ENCODE measurements around the gene SPINT3. TPM values are rescaled to one million over a fixed set of nuclear protein-coding genes. Genes with fewer than 3 reads are reported as not detected.

SPINT3 gene
- total RNA-seq, 1 donor from 2014 or later, result not detected

DNA sequence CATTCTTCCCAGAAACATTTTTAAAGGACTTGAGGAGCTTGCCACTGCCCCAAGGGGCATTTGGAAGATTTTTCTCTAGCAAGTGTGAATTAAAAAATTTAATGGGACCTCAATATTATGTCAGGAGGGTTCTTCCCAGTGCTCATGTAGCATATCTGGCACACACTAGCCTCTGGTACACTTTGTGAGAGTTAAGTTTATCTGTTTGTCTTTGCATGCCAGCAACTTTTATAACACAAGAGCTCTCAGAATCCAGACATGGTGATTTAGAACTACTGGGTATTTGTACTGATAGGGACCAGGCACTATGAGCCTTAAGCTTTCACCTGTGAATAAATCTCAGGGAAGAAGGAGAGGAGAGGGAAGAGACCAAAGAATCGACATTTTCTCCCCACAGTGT, 12.9 kb downstream of the SPINT3 start:
- H3K9me3 Mint-ChIP-seq (ENCODE audit: unreplicated experiment), result no peaks in the 10 kb centered on the region
- TF ChIP-seq, protein P1, sequence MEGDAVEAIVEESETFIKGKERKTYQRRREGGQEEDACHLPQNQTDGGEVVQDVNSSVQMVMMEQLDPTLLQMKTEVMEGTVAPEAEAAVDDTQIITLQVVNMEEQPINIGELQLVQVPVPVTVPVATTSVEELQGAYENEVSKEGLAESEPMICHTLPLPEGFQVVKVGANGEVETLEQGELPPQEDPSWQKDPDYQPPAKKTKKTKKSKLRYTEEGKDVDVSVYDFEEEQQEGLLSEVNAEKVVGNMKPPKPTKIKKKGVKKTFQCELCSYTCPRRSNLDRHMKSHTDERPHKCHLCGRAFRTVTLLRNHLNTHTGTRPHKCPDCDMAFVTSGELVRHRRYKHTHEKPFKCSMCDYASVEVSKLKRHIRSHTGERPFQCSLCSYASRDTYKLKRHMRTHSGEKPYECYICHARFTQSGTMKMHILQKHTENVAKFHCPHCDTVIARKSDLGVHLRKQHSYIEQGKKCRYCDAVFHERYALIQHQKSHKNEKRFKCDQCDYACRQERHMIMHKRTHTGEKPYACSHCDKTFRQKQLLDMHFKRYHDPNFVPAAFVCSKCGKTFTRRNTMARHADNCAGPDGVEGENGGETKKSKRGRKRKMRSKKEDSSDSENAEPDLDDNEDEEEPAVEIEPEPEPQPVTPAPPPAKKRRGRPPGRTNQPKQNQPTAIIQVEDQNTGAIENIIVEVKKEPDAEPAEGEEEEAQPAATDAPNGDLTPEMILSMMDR (IDR thresholded peaks at IDR 0.05; ENCODE audit: partially characterized antibody, unreplicated experiment), result no peak
- DNase-seq, result no peak
- H3K4me3 Mint-ChIP-seq (ENCODE audit: unreplicated experiment), result no peak overlapping the region
- no peaks in the 10 kb centered on the region for H3K27me3 Mint-ChIP-seq (ENCODE audit: unreplicated experiment)
- no peak overlapping the region for H3K27ac Mint-ChIP-seq (ENCODE audit: unreplicated experiment)
- H3K36me3 Mint-ChIP-seq (ENCODE audit: unreplicated experiment), result no peaks in the 10 kb centered on the region
- H3K4me1 Mint-ChIP-seq (ENCODE audit: low read depth, unreplicated experiment), result peaks cover 5% of the 10 kb centered on the region

DNA sequence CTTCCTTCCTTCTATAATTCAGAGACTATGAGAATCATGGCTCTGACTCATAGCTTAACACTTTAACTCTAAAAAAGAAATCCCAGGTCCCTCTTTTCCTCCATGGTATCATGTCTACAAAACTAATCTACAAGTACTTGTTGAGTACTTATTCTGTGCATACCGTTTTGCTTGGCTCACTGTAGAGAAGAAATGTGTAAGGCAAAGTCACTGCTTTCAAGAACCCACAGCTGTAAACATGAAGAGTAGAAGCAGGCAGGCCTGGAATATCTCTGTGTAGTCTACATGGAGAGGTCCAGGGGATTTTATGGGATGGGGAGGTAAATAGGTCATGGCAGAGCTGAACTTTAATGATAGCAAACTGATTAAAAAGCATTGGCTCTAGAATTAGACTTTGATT, 13.8 kb downstream of the SPINT3 start:
- Mint-ChIP-seq H3K4me1 (ENCODE audit: low read depth, unreplicated experiment) (peaks cover 5% of the 10 kb centered on the region), H3K27ac (ENCODE audit: unreplicated experiment) (no peak overlapping the region), H3K36me3 (ENCODE audit: unreplicated experiment) (no peaks in the 10 kb centered on the region), H3K4me3 (ENCODE audit: unreplicated experiment) (no peak overlapping the region), H3K9me3 (ENCODE audit: unreplicated experiment) (no peaks in the 10 kb centered on the region), H3K27me3 (ENCODE audit: unreplicated experiment) (no peaks in the 10 kb centered on the region)
- TF ChIP-seq, protein P1 (IDR thresholded peaks at IDR 0.05; ENCODE audit: partially characterized antibody, unreplicated experiment), result no peak
- no peak for DNase-seq

DNA sequence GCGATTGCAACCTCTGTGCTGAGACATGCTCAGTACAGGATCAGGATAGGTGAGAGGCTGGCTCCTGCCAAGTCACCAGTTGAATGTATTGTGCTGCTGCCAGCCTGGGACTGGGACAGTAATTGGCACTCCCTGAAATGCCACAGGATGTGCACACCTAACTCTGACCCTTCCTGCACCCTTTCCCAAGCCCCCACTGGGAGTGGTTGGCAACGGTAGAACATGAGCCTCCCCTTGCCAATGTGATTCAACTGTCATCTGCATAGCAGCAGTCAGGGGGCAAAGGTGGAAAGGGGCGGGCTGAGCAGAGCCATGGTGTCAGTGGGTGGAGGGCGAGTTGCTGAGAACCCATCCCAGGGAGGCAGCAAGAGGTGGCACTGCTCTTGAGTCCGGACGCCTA, 15.4 kb downstream of the SPINT3 start:
- no peak for DNase-seq
- TF ChIP-seq, protein P1 (IDR thresholded peaks at IDR 0.05; ENCODE audit: partially characterized antibody, unreplicated experiment), result no peak
- Mint-ChIP-seq H3K27me3 (ENCODE audit: unreplicated experiment) (no peaks in the 10 kb centered on the region), H3K9me3 (ENCODE audit: unreplicated experiment) (no peaks in the 10 kb centered on the region), H3K27ac (ENCODE audit: unreplicated experiment) (no peak overlapping the region), H3K4me3 (ENCODE audit: unreplicated experiment) (no peak overlapping the region), H3K4me1 (ENCODE audit: low read depth, unreplicated experiment) (peaks cover 5% of the 10 kb centered on the region), H3K36me3 (ENCODE audit: unreplicated experiment) (no peaks in the 10 kb centered on the region)

DNA sequence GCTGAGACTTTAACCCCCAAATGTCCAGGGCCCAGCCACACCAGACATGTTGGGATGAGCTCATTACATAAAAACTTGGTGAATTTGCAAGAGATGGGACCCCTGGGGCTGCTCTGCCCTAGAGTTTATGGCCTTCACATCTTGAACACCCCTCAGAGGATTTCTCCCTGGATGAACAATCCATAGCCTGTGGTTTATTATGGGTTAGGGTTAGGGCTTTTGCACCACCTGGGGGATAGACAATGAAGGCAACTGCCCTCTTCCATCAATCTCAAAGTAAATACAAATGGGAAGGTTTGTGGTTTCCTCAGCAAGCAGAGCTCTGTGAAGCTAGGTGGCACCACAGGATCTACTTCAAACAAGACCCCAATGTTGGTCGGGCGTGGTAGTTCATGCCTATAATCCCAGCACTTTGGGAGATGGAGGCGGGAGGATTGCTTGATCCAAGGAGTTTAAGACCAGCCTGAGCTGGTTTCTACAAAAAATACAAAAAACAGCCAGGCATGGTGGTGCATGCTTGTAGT, 17.4 kb downstream of the SPINT3 start:
- Mint-ChIP-seq H3K9me3 (ENCODE audit: unreplicated experiment) (no peaks in the 10 kb centered on the region), H3K4me3 (ENCODE audit: unreplicated experiment) (no peak overlapping the region), H3K4me1 (ENCODE audit: low read depth, unreplicated experiment) (peaks cover 5% of the 10 kb centered on the region), H3K36me3 (ENCODE audit: unreplicated experiment) (no peaks in the 10 kb centered on the region), H3K27me3 (ENCODE audit: unreplicated experiment) (no peaks in the 10 kb centered on the region), H3K27ac (ENCODE audit: unreplicated experiment) (no peak overlapping the region)
- TF ChIP-seq, protein P1 (IDR thresholded peaks at IDR 0.05; ENCODE audit: partially characterized antibody, unreplicated experiment), result no peak
- DNase-seq, result no peak

- Mint-ChIP-seq H3K4me1 (ENCODE audit: low read depth, unreplicated experiment) (peaks cover 2% of the 10 kb centered on the region), H3K27me3 (ENCODE audit: unreplicated experiment) (peaks cover 4% of the 10 kb centered on the region), H3K36me3 (ENCODE audit: unreplicated experiment) (no peaks in the 10 kb centered on the region), H3K9me3 (ENCODE audit: unreplicated experiment) (no peaks in the 10 kb centered on the region), H3K27ac (ENCODE audit: unreplicated experiment) (no peak overlapping the region), H3K4me3 (ENCODE audit: unreplicated experiment) (no peak overlapping the region)
- no peak for DNase-seq
- TF ChIP-seq, protein P1 (IDR thresholded peaks at IDR 0.05; ENCODE audit: partially characterized antibody, unreplicated experiment), result no peak
Measured at GRCh38 chr20:45496166-45496565, 19.3 kb downstream of the SPINT3 start.

Data from glutamatergic neuron (in vitro differentiated cells).